Hepatocyte (in vitro differentiated cells): ENCODE results near the gene TELO2. TPM values are rescaled to one million over a fixed set of nuclear protein-coding genes. Genes with fewer than 3 reads are reported as not detected.

Source experiments
- DNase-seq: peaks from one replicate; pipeline ENCODE4 v3.0.0-alpha.2; 2016; ENCODE audit warnings: low spot score
- H2AFZ ChIP-seq: fragments of 200-600 bp; sonication (generic); 2 replicates; pipeline ENCODE4 v1.6.0; 2016; ENCODE audit warnings: antibody characterized with exemption, mild to moderate bottlenecking
- H3K27ac ChIP-seq: fragments of 200-600 bp; sonication (generic); 2 replicates; pipeline ENCODE4 v1.5.1; 2016; ENCODE audit warnings: mild to moderate bottlenecking
- H3K27me3 ChIP-seq: fragments of 200-600 bp; sonication (generic); 2 replicates; pipeline ENCODE4 v1.6.1; 2016
- H3K36me3 ChIP-seq: fragments of 200-600 bp; sonication (generic); replicated peaks from 2 replicates; pipeline ENCODE4 v1.5.1; 2016; ENCODE audit warnings: low read depth; ENCODE audit not compliant: insufficient read depth
- H3K4me1 ChIP-seq: fragments of 200-600 bp; sonication (generic); 2 replicates; pipeline ENCODE4 v1.5.1; 2016; ENCODE audit warnings: mild to moderate bottlenecking, moderate library complexity; ENCODE audit not compliant: insufficient read depth
- H3K4me2 ChIP-seq: fragments of 200-600 bp; sonication (generic); 2 replicates; pipeline ENCODE4 v1.6.0; 2016
- H3K4me3 ChIP-seq: fragments of 200-600 bp; sonication (generic); 2 replicates; pipeline ENCODE4 v1.5.1; 2016; ENCODE audit warnings: mild to moderate bottlenecking
- H3K79me2 ChIP-seq: fragments of 200-600 bp; sonication (generic); 2 replicates; pipeline ENCODE4 v1.6.0; 2017; ENCODE audit warnings: mild to moderate bottlenecking
- H3K9me2 ChIP-seq: fragments of 200-600 bp; sonication (generic); replicated peaks from 2 replicates; pipeline ENCODE4 v1.6.0; 2017; ENCODE audit warnings: mild to moderate bottlenecking; ENCODE audit not compliant: insufficient read depth
- H3K9me3 ChIP-seq: fragments of 200-600 bp; sonication (generic); 2 replicates; pipeline ENCODE4 v1.5.1; 2016; ENCODE audit warnings: low read depth, mild to moderate bottlenecking
- H4K20me1 ChIP-seq: fragments of 200-600 bp; sonication (generic); 2 replicates; pipeline ENCODE4 v1.6.0; 2016; ENCODE audit warnings: mild to moderate bottlenecking; ENCODE audit not compliant: insufficient read depth, poor library complexity, severe bottlenecking
- CTCF ChIP-seq: fragments of 200-600 bp; sonication (generic); IDR thresholded peaks from 2 replicates; pipeline ENCODE4 v1.5.1; 2016; ENCODE audit warnings: antibody characterized with exemption, mild to moderate bottlenecking; ENCODE audit not compliant: poor library complexity
- EZH2 ChIP-seq: fragments of 200-600 bp; sonication (generic); IDR thresholded peaks from 2 replicates; pipeline ENCODE4 v1.6.1; 2016; ENCODE audit warnings: antibody characterized with exemption, mild to moderate bottlenecking, borderline replicate concordance
- EZH2phosphoT487 ChIP-seq: fragments of 200-600 bp; sonication (generic); IDR thresholded peaks from one replicate; pipeline ENCODE4 v1.6.1; 2018; ENCODE audit warnings: antibody characterized with exemption, mild to moderate bottlenecking, low read depth, moderate library complexity; ENCODE audit not compliant: unreplicated experiment, severe bottlenecking
- WGBS: methylation state at CpG from one replicate; pipeline ENCODE4 v1.1.6; 2016; ENCODE audit warnings: low lambda C conversion rate; ENCODE audit errors: missing lambda C conversion rate; 5-methylcytosine and 5-hydroxymethylcytosine counted together
- polyA plus RNA-seq: library from polyadenylated mRNA; unstranded; fragments of >200 nt; fragmentation: Nextera tagmentation; extraction: Ambion mirVana; gene quantifications from 2 replicates; pipeline ENCODE4 v1.2.1, GENCODE V29; 2016
- total RNA-seq: library from RNA; depleted of rRNA; stranded (reverse); fragments of >200 nt; gene quantifications from 2 replicates; pipeline ENCODE4 v1.2.3, GENCODE V29; 2014

TELO2 gene
- total and polyA plus RNA-seq, 2 experiments from 2014 or later = 22.8 to 50.9 TPM

- Histone ChIP-seq H3K4me2 (no peak overlapping the region), H3K36me3 (no peaks in the 10 kb centered on the region), H3K27me3 (no peaks in the 10 kb centered on the region), H3K4me3 (no peak overlapping the region), H3K27ac (no peak overlapping the region), H3K4me1 (no peaks in the 10 kb centered on the region), H4K20me1 (no peaks in the 10 kb centered on the region), H3K79me2 (no peaks in the 10 kb centered on the region), H2AFZ (no peak overlapping the region), H3K9me2 (no peaks in the 10 kb centered on the region), H3K9me3 (no peaks in the 10 kb centered on the region)
- DNase-seq = no peak
- WGBS = 93% methylated on average over 11 of the region's 11 CpGs
- no peak for TF ChIP-seq EZH2phosphoT487
- TF ChIP-seq EZH2 = no peak
- no peak for TF ChIP-seq CTCF
Observed at GRCh38 chr16:1557576-1557975, 64.4 kb downstream of the TELO2 start.

- Histone ChIP-seq H3K79me2 (no peaks in the 10 kb centered on the region), H3K27me3 (no peaks in the 10 kb centered on the region), H3K4me2 (no peak overlapping the region), H3K27ac (no peak overlapping the region), H3K9me2 (no peaks in the 10 kb centered on the region), H3K9me3 (no peaks in the 10 kb centered on the region), H3K36me3 (no peaks in the 10 kb centered on the region), H2AFZ (no peak overlapping the region), H3K4me1 (no peaks in the 10 kb centered on the region), H3K4me3 (no peak overlapping the region), H4K20me1 (no peaks in the 10 kb centered on the region)
- TF ChIP-seq EZH2 (no peak), EZH2phosphoT487 (no peak), CTCF (no peak)
- DNase-seq = no peak
- WGBS = 96% methylated on average over 18 of the region's 18 CpGs
Observed at GRCh38 chr16:1559446-1559975, 66.4 kb downstream of the TELO2 start.

Other genes starting within 250 kb of the TELO2 start
- not detected in 2 replicates for gene TPSD1, start 237.3 kb upstream of the TELO2 start, total RNA-seq
- not detected in 2 replicates for gene TPSD1, start 237.3 kb upstream of the TELO2 start, polyA plus RNA-seq
- gene UBE2I, start 183.7 kb upstream of the TELO2 start, total RNA-seq = 76.0 and 78.8 TPM in 2 replicates
- gene UBE2I, start 183.7 kb upstream of the TELO2 start, polyA plus RNA-seq = 150 and 183 TPM in 2 replicates
- 1.8 and 3.0 TPM in 2 replicates for gene BAIAP3, start 159.7 kb upstream of the TELO2 start, total RNA-seq
- 2.4 and 5.5 TPM in 2 replicates for gene BAIAP3, start 159.7 kb upstream of the TELO2 start, polyA plus RNA-seq
- 65.5 and 73.0 TPM in 2 replicates for gene TSR3, start 141.5 kb upstream of the TELO2 start, total RNA-seq
- gene TSR3, start 141.5 kb upstream of the TELO2 start, polyA plus RNA-seq = 137 and 138 TPM in 2 replicates
- 70.1 and 76.6 TPM in 2 replicates for gene GNPTG, start 141.4 kb upstream of the TELO2 start, total RNA-seq
- gene GNPTG, start 141.4 kb upstream of the TELO2 start, polyA plus RNA-seq = 133 and 161 TPM in 2 replicates
- 5.5 and 10.3 TPM in 2 replicates for gene UNKL, start 78.7 kb upstream of the TELO2 start, total RNA-seq
- 8.5 and 9.6 TPM in 2 replicates for gene UNKL, start 78.7 kb upstream of the TELO2 start, polyA plus RNA-seq
- gene UQCC4, start 72.6 kb upstream of the TELO2 start, total RNA-seq = 16.0 and 17.3 TPM in 2 replicates
- gene UQCC4, start 72.6 kb upstream of the TELO2 start, polyA plus RNA-seq = 24.0 and 36.6 TPM in 2 replicates
- gene PERCC1, start 62.3 kb upstream of the TELO2 start, total RNA-seq = 2.0 and 2.5 TPM in 2 replicates
- not detected in 2 replicates for gene PERCC1, start 62.3 kb upstream of the TELO2 start, polyA plus RNA-seq
- gene CCDC154, start 48.8 kb upstream of the TELO2 start, total RNA-seq = 0.33 and 0.64 TPM in 2 replicates
- gene CCDC154, start 48.8 kb upstream of the TELO2 start, polyA plus RNA-seq = 1.6 and 4.6 TPM in 2 replicates
- 47.4 and 56.3 TPM in 2 replicates for gene CLCN7, start 18.3 kb upstream of the TELO2 start, total RNA-seq
- 107 and 127 TPM in 2 replicates for gene CLCN7, start 18.3 kb upstream of the TELO2 start, polyA plus RNA-seq
- gene PTX4, start 4.4 kb upstream of the TELO2 start, total RNA-seq = not detected in 2 replicates
- not detected in 2 replicates for gene PTX4, start 4.4 kb upstream of the TELO2 start, polyA plus RNA-seq
- gene TMEM204, start 40.3 kb downstream of the TELO2 start, total RNA-seq = 4.7 and 5.4 TPM in 2 replicates
- gene TMEM204, start 40.3 kb downstream of the TELO2 start, polyA plus RNA-seq = 2.7 and 4.3 TPM in 2 replicates
- 18.8 and 21.5 TPM in 2 replicates for gene IFT140, start 118.7 kb downstream of the TELO2 start, total RNA-seq
- gene IFT140, start 118.7 kb downstream of the TELO2 start, polyA plus RNA-seq = 18.5 and 22.9 TPM in 2 replicates
- gene CRAMP1, start 119.0 kb downstream of the TELO2 start, total RNA-seq = 7.0 and 8.2 TPM in 2 replicates
- gene CRAMP1, start 119.0 kb downstream of the TELO2 start, polyA plus RNA-seq = 6.7 and 9.9 TPM in 2 replicates
- 52.0 and 56.1 TPM in 2 replicates for gene JPT2, start 184.9 kb downstream of the TELO2 start, total RNA-seq
- gene JPT2, start 184.9 kb downstream of the TELO2 start, polyA plus RNA-seq = 7.8 and 9.2 TPM in 2 replicates
- gene MAPK8IP3, start 212.8 kb downstream of the TELO2 start, total RNA-seq = 25.4 and 42.3 TPM in 2 replicates
- gene MAPK8IP3, start 212.8 kb downstream of the TELO2 start, polyA plus RNA-seq = 44.9 and 71.9 TPM in 2 replicates